22Rv1 (cell line): ENCODE measurements around the gene ACTR10.

Source experiments
- H3K27ac ChIP-seq: fragments of 450-650 bp; 2 replicates; pipeline ENCODE4 v1.5.1; 2017
- CTCF ChIP-seq: fragments of 450-650 bp; IDR thresholded peaks from 2 replicates; pipeline ENCODE4 v1.5.1; 2017; ENCODE audit warnings: mild to moderate bottlenecking
- ZFX ChIP-seq: fragments of 450-650 bp; IDR thresholded peaks from 2 replicates; pipeline ENCODE4 v1.6.1; 2017; ENCODE audit warnings: antibody characterized with exemption, borderline replicate concordance

The ACTR10 gene

GRCh38 chr14:58198086-58198485 lies 1.9 kb upstream of the ACTR10 start:
- no peak for TF ChIP-seq ZFX
- TF ChIP-seq CTCF: no peak
- no peak overlapping the region for H3K27ac ChIP-seq

GRCh38 chr14:58200480-58200841 lies 512 bp downstream of the ACTR10 start:
- TF ChIP-seq CTCF: no peak
- TF ChIP-seq ZFX: no peak

GRCh38 chr14:58200846-58201245 lies 897 bp downstream of the ACTR10 start:
- TF ChIP-seq ZFX (no peak), CTCF (no peak)
- peak overlapping the region; percentile 82 for H3K27ac ChIP-seq

More at GRCh38 chr14:58200480-58200841, 512 bp downstream of the ACTR10 start:
- H3K27ac ChIP-seq: peak overlapping the region; percentile 82

GRCh38 chr14:58213176-58213575 lies 13.2 kb downstream of the ACTR10 start:
- TF ChIP-seq CTCF (no peak), ZFX (no peak)
- no peak overlapping the region for H3K27ac ChIP-seq

- no peak overlapping the region for H3K27ac ChIP-seq
Measured at GRCh38 chr14:58215191-58215914, 15.4 kb downstream of the ACTR10 start.

GRCh38 chr14:58216544-58216943 lies 16.6 kb downstream of the ACTR10 start:
- no peak overlapping the region for H3K27ac ChIP-seq
- TF ChIP-seq CTCF (no peak), ZFX (no peak)

More at GRCh38 chr14:58215191-58215914, 15.4 kb downstream of the ACTR10 start:
- no peak for TF ChIP-seq ZFX
- TF ChIP-seq CTCF: no peak

- no peak overlapping the region for H3K27ac ChIP-seq
- TF ChIP-seq ZFX: no peak
- no peak for TF ChIP-seq CTCF
Measured at GRCh38 chr14:58227096-58227819, 27.3 kb downstream of the ACTR10 start.
